Fibroblast of peridontal ligament (primary cell): ENCODE measurements around the gene PPP1R12A.

Source experiments
- DNase-seq: peaks from one replicate; pipeline ENCODE4 v3.0.0-alpha.2; 2010; ENCODE audit errors: extremely low read depth

The PPP1R12A gene

DNA sequence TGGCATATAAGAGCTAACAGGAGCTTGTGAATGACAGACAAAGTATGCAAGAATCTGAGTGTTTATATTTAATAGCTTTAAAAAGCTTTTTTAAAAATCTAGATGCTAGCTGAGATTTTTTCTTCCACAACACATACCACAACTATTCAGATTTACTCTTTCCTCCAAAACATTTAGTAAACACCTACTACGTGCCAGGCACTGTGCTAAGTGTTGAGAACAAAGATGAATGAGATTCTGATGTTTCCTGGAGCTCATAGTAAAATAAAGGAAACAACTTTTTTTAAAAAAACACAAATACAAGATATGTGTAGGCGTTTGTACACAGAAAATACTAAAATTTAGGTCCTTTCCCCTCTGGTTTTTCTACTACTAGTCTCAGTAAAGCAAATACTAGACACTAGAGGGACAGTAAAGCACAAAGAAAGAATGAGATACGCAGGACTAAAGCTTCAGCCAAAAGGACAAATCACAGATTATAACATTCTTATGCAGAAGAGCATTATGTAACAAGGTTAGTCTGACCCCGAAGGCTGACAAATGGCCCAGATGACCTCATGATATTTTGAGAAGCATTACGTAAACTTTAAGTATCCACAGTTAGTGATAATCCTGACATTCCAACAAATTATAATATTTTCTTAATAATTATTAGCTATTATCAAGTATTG lies 165.6 kb downstream of the PPP1R12A start:
- DNase-seq: no peak

DNA sequence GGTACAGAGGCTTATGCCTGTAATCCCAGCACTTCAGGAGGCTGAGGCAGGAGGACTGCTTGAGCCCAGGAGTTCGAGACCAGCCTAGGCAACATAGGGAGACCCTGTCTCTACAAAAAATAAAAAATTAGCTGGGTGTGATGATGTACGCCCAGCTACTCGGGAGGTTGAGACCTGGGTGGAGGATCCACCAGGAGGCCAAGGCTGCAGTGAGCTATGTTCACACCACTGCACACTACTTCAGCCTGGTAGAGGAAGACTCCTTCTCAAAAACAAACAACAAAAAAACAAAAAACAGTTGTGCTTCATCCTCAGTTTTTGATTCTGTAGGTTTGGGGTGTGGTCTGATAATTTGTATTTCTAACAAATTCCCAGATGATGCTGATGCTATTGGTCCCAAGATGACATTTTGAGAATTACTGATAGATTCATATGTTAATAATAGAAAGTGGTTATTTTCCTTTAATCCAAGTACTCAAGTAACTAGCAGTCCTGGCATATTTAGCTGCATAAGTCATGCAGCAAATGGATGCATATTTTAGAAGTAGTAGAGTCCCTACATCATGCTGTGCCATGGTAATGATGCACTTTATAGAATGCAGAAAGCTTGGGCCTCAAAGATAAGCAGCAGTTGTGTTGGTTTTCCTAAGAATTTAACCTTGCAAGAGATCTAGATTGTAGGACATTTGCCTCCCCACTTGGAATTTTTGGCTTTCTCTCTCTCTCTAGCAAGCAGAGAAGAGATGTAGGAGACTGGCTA lies 168.0 kb downstream of the PPP1R12A start:
- peak; percentile 20 for DNase-seq

- DNase-seq: peak; percentile 21
These were observed 169.7 kb downstream of the PPP1R12A start for GRCh38 chr12:79765157-79765556.

DNA sequence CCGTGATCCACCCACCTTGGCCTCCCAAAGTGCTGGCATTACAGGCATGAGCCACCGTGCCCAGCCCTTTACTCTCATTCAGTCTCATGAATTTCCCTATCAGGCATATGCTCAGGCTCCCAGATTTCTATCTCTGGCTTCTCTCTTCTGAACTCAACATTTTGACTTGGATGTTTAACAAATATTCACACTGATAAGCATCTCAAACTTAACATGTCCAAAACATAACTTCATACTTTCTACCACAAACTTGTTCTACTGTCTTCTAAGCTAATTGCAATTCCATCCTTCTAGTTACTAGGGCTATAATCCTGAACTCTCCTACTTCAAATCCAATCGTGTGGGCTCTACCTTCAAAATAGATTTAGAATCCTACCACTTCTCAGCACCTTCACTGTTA lies 170.3 kb downstream of the PPP1R12A start:
- no peak for DNase-seq

- DNase-seq: no peak
These were observed 171.0 kb downstream of the PPP1R12A start for GRCh38 chr12:79763766-79764452.

GRCh38 chr12:79761341-79761740 lies 173.6 kb downstream of the PPP1R12A start:
- DNase-seq: peak; percentile 65

DNA sequence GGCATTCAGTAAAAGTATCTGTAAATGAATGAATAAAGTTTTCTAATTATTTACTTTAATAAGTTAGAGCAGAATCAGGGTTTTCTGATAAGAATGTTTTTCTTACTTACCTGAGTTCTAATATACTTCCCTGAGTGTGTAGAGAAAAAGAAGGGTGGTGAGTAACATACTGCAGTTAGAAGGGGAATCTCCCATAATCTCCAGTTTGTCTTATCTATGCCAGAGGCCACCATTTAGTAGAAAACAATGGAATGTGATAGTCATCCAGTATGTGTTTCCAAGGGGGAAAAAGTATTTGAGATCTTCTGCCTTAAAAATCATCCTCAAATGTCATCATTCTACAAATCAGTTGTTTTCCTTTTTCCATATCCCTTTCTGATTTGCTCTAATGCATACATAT lies 187.6 kb downstream of the PPP1R12A start:
- no peak for DNase-seq

DNA sequence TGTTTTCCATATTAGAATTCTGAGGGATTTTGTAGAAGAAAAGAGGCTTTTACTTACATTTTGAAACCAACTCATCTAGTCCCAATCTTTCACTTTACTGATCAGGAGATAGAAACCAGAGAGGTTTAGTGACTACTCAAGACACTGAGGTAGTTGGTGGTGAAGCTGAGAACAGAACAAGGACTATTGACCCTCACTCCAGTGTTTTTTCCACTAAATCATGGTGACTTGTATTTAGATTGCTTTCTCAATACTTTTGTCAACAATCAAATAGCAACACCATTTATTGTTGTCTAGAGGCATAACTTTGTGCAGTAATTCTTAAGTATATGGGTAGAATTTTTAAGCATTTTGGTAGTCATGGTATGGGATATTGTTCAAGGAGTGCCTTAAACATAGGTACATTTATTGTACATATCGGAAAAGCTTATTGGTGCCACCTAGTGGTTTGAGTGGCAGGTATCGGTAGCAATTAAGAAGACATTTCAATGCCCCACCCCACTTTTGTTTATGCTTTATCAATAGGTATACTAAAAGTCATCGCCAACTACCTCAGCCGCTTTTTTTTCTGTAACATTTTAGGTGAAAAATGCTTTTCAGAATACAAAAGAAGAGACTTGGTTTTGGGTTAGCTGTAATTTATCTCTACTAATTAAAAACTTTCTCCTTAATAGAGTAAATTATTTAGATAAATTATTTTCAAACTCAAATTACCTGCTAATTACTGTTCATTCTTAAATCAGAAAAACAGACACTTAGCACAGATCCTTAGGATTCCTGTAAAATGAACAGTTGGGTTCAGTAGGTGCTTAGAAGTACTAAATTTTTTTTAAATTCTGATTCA lies 196.8 kb downstream of the PPP1R12A start:
- DNase-seq: peak; percentile 78

DNA sequence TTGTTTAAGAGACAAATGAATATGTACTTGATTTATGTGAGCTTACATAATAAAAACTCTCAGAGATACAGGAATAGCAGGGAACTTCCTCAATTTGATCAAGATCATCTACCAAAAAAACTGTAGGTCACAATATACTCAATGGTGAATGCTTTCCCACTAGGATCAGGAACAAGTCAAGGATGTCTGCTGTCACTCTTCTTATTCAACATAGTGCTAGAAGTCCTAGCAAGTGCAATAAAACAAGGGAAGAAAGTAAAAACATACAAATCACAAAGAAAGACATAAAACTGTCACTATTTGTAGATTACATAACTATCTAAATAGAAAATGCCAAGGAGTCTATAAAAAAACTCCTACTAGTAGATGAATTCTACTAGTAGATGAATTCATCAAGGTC lies 202.3 kb downstream of the PPP1R12A start:
- no peak for DNase-seq

DNA sequence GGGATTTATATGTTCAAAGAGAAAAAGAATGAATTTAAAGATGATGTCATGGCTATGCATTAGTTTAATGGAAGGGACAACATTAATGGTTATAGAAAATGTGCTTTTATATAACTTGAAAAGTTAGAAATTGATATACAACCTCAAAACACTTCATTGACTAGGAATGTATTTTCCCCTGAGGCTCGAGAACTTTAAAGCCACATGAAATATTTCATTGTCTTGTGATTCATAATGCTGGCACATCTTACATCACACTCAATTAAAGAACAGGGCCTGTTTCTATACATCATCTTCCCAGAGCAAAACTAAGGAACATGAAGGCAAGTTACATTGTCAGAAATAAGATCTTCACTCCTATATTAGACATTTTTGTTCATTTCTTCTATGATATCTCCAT lies 208.9 kb downstream of the PPP1R12A start:
- DNase-seq: peak; percentile 79
